HepG2 (cell line): ENCODE data around the gene CXADR. TPM values are rescaled to one million over a fixed set of nuclear protein-coding genes. Genes with fewer than 3 reads are reported as not detected.

Experiments
- ATAC-seq: fragments of 200-7000 bp; cut with Tn5 transposase; 3 replicates; pipeline ENCODE4 v1.9.1; 2020; ENCODE audit warnings: mild to moderate bottlenecking, moderate library complexity
- BruUV-seq: library from RNA; stranded (reverse); fragments of 400-500 nt; replicated peaks from 2 replicates; lab custom pipeline; 2021; lab: Mats Ljungman, UMichigan
- CTCF ChIA-PET: fragments of 300-600 bp; formaldehyde crosslinking; extraction: SDS; loops from one replicate; lab custom pipeline; 2021; ENCODE audit warnings: low total read pairs, inconsistent platforms, low intra/inter-chr PET ratio; lab: Yijun Ruan, JAX
- POLR2A ChIA-PET: fragments of 350-600 bp; sonication (Branson Sonifier 250); formaldehyde crosslinking; loops from one replicate; lab custom pipeline; 2020; ENCODE audit warnings: antibody characterized with exemption, inconsistent platforms; lab: Yijun Ruan, JAX
- DNase-seq: peaks from one replicate; pipeline ENCODE4 v3.0.0-alpha.2; 2015; ENCODE audit warnings: low spot score
- FAIRE-seq: peaks from 3 replicates; lab custom pipeline; 2011; peaks lifted over from hg19 to GRCh38; lab: Jason Lieb, UNC
- H2AFZ ChIP-seq: one replicate; pipeline ENCODE4 v1.6.1; 2011; ENCODE audit warnings: low read length, inconsistent platforms
- H3K27ac ChIP-seq: fragments of 300-600 bp; 3 replicates; pipeline ENCODE4 v1.8.0; 2011; ENCODE audit warnings: mixed run types, mild to moderate bottlenecking, mixed read lengths, low read length, inconsistent platforms; ENCODE audit not compliant: insufficient read depth; ENCODE audit errors: extremely low read length
- H3K27me3 ChIP-seq, 2 experiments: fragments of 200-600 bp in 1 of 2; 2 replicates in 1 of 2; 3 replicates in 1 of 2; pipeline versions ENCODE4 v1.6.0 to v1.8.0; 2011; ENCODE audit warnings: low read length in 2 of 2, mild to moderate bottlenecking in 2 of 2, moderate library complexity in 2 of 2, inconsistent platforms in 1 of 2; ENCODE audit not compliant: insufficient read depth in 2 of 2, control insufficient read depth in 1 of 2
- H3K36me3 ChIP-seq, 2 experiments: fragments of 200-600 bp in 1 of 2; replicated peaks in 1 of 2; 2 replicates in 1 of 2; 3 replicates in 1 of 2; pipeline versions ENCODE4 v1.5.1 to v1.8.0; 2011; ENCODE audit warnings: low read length in 2 of 2, inconsistent platforms in 1 of 2; ENCODE audit not compliant: insufficient read depth in 2 of 2, control insufficient read depth in 1 of 2
- H3K4me1 ChIP-seq: 2 replicates; pipeline ENCODE4 v1.5.1; 2012; ENCODE audit warnings: low read length, inconsistent platforms; ENCODE audit not compliant: insufficient read depth
- H3K4me2 ChIP-seq: 2 replicates; pipeline ENCODE4 v1.6.0; 2011; ENCODE audit warnings: low read depth, low read length, inconsistent platforms
- H3K4me3 ChIP-seq, 3 experiments: fragments of 200-600 bp in 1 of 3; sonication (generic), shearing (Covaris generic) in 1 of 3; replicated peaks in 1 of 3; 2 replicates each; pipeline ENCODE4 v1.5.1; 2011 to 2016; ENCODE audit warnings: low read length in 3 of 3, inconsistent platforms in 2 of 3, low read depth in 2 of 3, mild to moderate bottlenecking in 2 of 3, control low read depth in 1 of 3, mixed read lengths in 1 of 3; ENCODE audit not compliant: insufficient read depth in 1 of 3
- H3K79me2 ChIP-seq: one replicate; pipeline ENCODE4 v1.6.1; 2011; ENCODE audit warnings: low read length, inconsistent platforms; ENCODE audit not compliant: insufficient read depth
- H3K9ac ChIP-seq: 2 replicates; pipeline ENCODE4 v1.6.0; 2011; ENCODE audit warnings: mild to moderate bottlenecking, low read depth, low read length, inconsistent platforms; ENCODE audit not compliant: insufficient read depth
- H3K9me3 ChIP-seq: 2 replicates; pipeline ENCODE4 v1.5.1; 2012; ENCODE audit warnings: mild to moderate bottlenecking, low read length
- H4K20me1 ChIP-seq: 2 replicates; pipeline ENCODE4 v1.6.0; 2011; ENCODE audit warnings: inconsistent platforms, mild to moderate bottlenecking, low read length, moderate library complexity; ENCODE audit not compliant: insufficient read depth
- BORCS8-MEF2B ChIP-seq: sonication (generic); formaldehyde crosslinking; IDR thresholded peaks from 2 replicates; pipeline ENCODE4 v1.8.0; 2022; ENCODE audit warnings: mild to moderate bottlenecking, missing genetic modification reagents
- CEBPB ChIP-seq: IDR thresholded peaks from 2 replicates; pipeline ENCODE4 v1.6.1; 2011; ENCODE audit warnings: low read depth, low read length, improper control_type of control experiment, borderline replicate concordance
- CERS6 ChIP-seq: sonication (generic); formaldehyde crosslinking; IDR thresholded peaks from 2 replicates; pipeline ENCODE4 v1.5.0; 2020; ENCODE audit warnings: missing genetic modification reagents
- DNMT1 ChIP-seq: sonication (generic); formaldehyde crosslinking; IDR thresholded peaks from 2 replicates; pipeline ENCODE4 v1.5.1; 2020; ENCODE audit warnings: mild to moderate bottlenecking, missing genetic modification reagents
- IKZF5 ChIP-seq: IDR thresholded peaks from 2 replicates; pipeline ENCODE4 v1.6.1; 2018; ENCODE audit warnings: missing genetic modification reagents, mild to moderate bottlenecking, missing compliant biosample characterization
- MTA3 ChIP-seq: sonication (generic); formaldehyde crosslinking; IDR thresholded peaks from 2 replicates; pipeline ENCODE4 v1.4.0; 2020; ENCODE audit warnings: missing genetic modification reagents
- MXI1 ChIP-seq: IDR thresholded peaks from 3 replicates; pipeline ENCODE4 v1.6.1; 2012; ENCODE audit warnings: low read depth, low read length, inconsistent platforms, borderline replicate concordance
- NFYB ChIP-seq: sonication (generic); formaldehyde crosslinking; IDR thresholded peaks from 2 replicates; pipeline ENCODE4 v1.4.0; 2020; ENCODE audit warnings: missing genetic modification reagents
- NRL ChIP-seq: sonication (generic); formaldehyde crosslinking; IDR thresholded peaks from 2 replicates; pipeline ENCODE4 v1.5.0; 2020; ENCODE audit warnings: missing genetic modification reagents, mild to moderate bottlenecking, moderate library complexity, borderline replicate concordance
- TFAP4 ChIP-seq: sonication (generic); IDR thresholded peaks from 2 replicates; pipeline ENCODE4 v1.6.1; 2016; ENCODE audit warnings: low read depth, borderline replicate concordance
- U2AF2 ChIP-seq: fragments of 200-400 bp; formaldehyde crosslinking; IDR thresholded peaks from 2 replicates; pipeline ENCODE4 v1.6.1; 2017; ENCODE audit warnings: low read depth, mild to moderate bottlenecking, low read length
- ZNF530 ChIP-seq: sonication (generic); formaldehyde crosslinking; IDR thresholded peaks from 2 replicates; pipeline ENCODE4 v1.5.0; 2020; ENCODE audit warnings: low read depth, mild to moderate bottlenecking, missing genetic modification reagents
- ZNF770 ChIP-seq: sonication (generic); formaldehyde crosslinking; IDR thresholded peaks from 2 replicates; pipeline ENCODE4 v1.5.0; 2020; ENCODE audit warnings: mild to moderate bottlenecking, missing genetic modification reagents
- WGBS: methylation state at CpG from one replicate; pipeline ENCODE4 v1.1.6; 2017; ENCODE audit warnings: low lambda C conversion rate; 5-methylcytosine and 5-hydroxymethylcytosine counted together
- in situ Hi-C: cut with HindIII; loops from 2 replicates; pipeline ENCODE4 v1.10.0; 2017; ENCODE audit warnings: low pct_unique_long_range_greater_than_20kb; ENCODE audit not compliant: extremely low pct_ligation_motif_present
- intact Hi-C: fragments of 100-400 bp; cut with micrococcal nuclease; formaldehyde crosslinking; loops from one replicate; pipeline ENCODE4 v1.10.0; 2022; ENCODE audit not compliant: unreplicated experiment
- polyA plus RNA-seq, 8 experiments: library from polyadenylated mRNA; depleted of rRNA in 3 of 8; stranded (reverse) in 7 of 8; unstranded in 1 of 8; fragments of >200 nt; fragmentation: Illumina TruSeq in 4 of 8; extraction: Trizol in 4 of 8; gene quantifications; 2 replicates each; pipeline versions ENCODE4 v1.2.1 to v1.2.3, GENCODE V29; 2011 to 2016; ENCODE audit warnings: low read depth in 4 of 8, missing spikeins in 1 of 8, mixed read lengths in 1 of 8; ENCODE audit not compliant: insufficient read depth in 1 of 8
- total RNA-seq, 5 experiments: library from RNA; depleted of rRNA; stranded (reverse); fragments of >200 nt; fragmentation: Illumina TruSeq; extraction: Trizol; gene quantifications; 2 replicates each; pipeline ENCODE4 v1.2.3, GENCODE V29; 2016; ENCODE audit warnings: low read depth in 1 of 5

The CXADR gene
- total and polyA plus RNA-seq, 2 of the 13 experiments (the other 11 are each of a cell fraction or from before 2014, with no cell fraction given) = 86.8 to 110 TPM

- DNase-seq (no peak), ATAC-seq (no peak)
- Histone ChIP-seq H3K27ac (no peak overlapping the region), H3K4me2 (no peak overlapping the region), H3K36me3 (peaks cover 16 to 57% of the 10 kb centered on the region in 2 experiments), H3K79me2 (peaks cover 71% of the 10 kb centered on the region)
- CTCF ChIA-PET = no interaction called here
- no peak for TF ChIP-seq NFYB (CRISPR knock-in tag)
- TF ChIP-seq DNMT1 = no peak
- TF ChIP-seq U2AF2 = no peak
- no peak for TF ChIP-seq ZNF530
- no peak for TF ChIP-seq CEBPB
- no peak for TF ChIP-seq ZNF770 (CRISPR knock-in tag)
- no peak for TF ChIP-seq MXI1
- TF ChIP-seq CERS6 (CRISPR knock-in tag) = no peak
- no peak for TF ChIP-seq MTA3 (CRISPR knock-in tag)
- no peak for TF ChIP-seq IKZF5 (CRISPR knock-in tag)
- TF ChIP-seq BORCS8-MEF2B = no peak
- TF ChIP-seq TFAP4 = no peak
- TF ChIP-seq NRL = no peak
- TF ChIP-seq, all 625 proteins: peak for 0
- no peak for FAIRE-seq
- POLR2A ChIA-PET = interaction anchor here (1.8 kb wide), 1 partner anchor 22 kb away, joined by 4 read pairs; no protein-coding TSS in a partner anchor
- no peaks in the 10 kb centered on the region for H3K27me3 ChIP-seq
- no peaks in the 10 kb centered on the region for H3K9me3 ChIP-seq
- H3K4me3 ChIP-seq = no peak overlapping the region
- in situ Hi-C loops (no loop called here), intact Hi-C loops (no loop called here)
- 91% methylated on average over 7 of the region's 7 CpGs for WGBS
- H2AFZ ChIP-seq = no peak overlapping the region
- peaks cover 68% of the 10 kb centered on the region for H4K20me1 ChIP-seq
- BruUV-seq = no TSS peak
- H3K4me1 ChIP-seq = peaks cover 63% of the 10 kb centered on the region
- no peak overlapping the region for H3K9ac ChIP-seq
Observed at GRCh38 chr21:17548262-17548661, 35.4 kb downstream of the CXADR start.
